Astrocyte of the hippocampus (primary cell): ENCODE results near the gene KDM5B.
A peak's percentile ranks its signal among the peaks of the same experiment; 100 is the strongest.
"Not testable (repeated sequence)": the region's sequence is repeated elsewhere in the genome, so short reads cannot be mapped to it uniquely, and the experiment has no call there.

Experiments used
- DNase-seq: peaks from one replicate; pipeline ENCODE4 v3.0.0; 2011; ENCODE audit warnings: low read depth, low spot score

Gene KDM5B

DNA sequence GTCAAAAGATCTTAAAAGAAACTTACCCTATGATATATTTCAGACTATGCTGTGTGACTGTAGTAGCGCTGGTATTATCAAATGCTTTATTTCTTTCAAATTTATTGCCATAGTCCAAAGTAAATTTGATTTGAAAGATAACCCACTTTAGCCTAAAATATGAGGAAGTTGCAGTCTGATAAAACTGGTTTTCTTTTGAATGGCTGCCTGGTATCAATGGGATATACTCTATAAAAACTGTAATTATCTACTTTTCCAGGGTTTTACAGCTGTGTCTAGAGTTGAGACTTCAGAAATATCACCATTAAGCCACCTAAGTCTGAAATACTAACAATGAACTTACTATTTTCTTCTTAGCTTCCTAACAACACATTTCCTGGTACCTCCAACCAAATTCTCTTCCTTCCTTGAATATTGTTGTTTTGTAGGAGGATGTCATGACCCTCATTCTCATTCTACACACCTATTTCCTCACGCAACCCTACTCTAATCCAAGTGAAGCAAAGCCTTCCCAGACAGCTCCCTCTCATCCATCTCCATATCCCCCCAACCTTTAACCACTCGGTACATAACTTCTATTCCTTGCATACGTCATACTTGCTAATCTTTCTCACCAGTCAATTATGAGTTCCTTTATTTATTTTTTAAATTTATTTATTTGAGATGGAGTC lies 17.0 kb downstream of the KDM5B start:
- DNase-seq: no peak

DNA sequence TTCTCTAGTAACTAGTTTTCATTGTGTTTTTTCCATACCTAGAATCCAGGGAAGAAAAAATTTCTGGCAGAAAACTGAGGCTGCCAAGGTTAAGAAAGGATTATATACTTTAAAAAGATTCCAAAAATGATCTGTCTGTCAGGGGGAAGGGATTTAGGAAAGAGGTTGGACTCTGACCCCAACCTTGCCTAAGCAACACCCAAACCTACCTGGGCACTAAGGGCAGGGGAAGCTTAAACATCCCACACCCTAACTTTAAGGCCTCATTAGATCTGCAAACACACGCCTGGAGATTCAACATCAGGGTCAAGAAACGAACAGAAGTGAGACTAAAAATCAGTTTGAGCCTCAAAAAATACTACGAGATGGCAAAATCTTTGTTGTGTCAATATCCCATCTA lies 19.4 kb downstream of the KDM5B start:
- no peak for DNase-seq

DNA sequence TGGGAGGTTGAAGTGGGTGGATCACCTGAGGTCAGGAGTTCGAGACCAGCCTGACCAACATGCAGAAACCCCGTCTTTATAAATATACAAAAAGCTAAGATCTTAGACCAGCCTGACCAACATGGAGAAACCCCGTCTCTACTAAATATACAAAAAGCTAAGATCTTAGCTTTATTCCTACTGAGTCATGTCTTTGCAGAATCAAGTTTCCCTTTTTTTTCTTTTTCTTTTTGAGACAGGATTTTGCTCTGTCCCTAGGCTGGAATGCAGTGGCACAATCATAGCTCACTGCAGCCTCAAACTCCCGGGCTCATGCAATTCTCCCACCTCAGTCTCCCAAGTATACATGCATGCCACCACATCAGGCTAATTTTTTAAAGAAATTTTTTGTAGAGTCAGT lies 21.4 kb downstream of the KDM5B start:
- no peak for DNase-seq

- DNase-seq: no peak
Observed at GRCh38 chr1:202781180-202781579, 27.0 kb downstream of the KDM5B start.

- no peak for DNase-seq
Observed at GRCh38 chr1:202770135-202770534, 38.1 kb downstream of the KDM5B start.

DNA sequence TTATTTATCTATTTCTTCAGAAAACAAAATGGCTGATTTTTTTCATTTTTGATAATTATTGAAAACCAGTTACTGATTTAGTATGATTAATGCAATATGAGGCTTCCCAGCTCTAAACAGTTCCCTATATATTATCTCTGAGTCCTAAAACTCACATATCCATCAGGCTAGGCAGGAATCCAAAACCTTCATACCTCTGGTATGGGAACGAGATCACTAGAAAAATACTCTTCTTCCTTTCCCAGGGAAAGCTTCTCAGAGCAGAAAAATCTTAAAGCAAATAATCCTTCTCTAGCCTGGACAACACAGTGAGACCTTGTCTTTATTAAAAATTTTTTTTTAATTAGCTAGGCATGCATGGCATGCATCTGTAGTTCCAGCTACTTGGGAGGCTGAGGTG lies 42.5 kb downstream of the KDM5B start:
- DNase-seq: peak; percentile 9

DNA sequence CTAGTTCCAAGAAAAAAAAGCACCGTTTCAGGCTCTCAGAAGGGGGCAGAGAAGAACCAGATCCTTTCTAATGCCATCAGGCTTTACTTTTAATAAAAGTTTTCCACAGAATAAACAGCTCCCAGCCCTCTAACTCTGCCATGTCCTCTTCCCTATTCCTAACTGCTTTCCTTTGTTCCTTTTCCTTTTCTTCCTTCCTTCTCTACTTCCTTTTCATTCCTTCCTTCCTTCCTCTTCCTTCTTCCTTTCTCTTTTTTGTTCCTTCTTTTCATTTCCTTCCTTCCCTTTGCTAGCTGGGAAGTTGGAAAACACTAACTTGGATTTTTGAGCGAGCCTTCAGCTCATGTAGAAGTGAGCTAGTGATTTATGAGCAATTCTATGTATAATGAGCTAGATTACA lies 46.2 kb downstream of the KDM5B start:
- DNase-seq: no peak

GRCh38 chr1:202760589-202760988 lies 47.6 kb downstream of the KDM5B start:
- no peak for DNase-seq

DNA sequence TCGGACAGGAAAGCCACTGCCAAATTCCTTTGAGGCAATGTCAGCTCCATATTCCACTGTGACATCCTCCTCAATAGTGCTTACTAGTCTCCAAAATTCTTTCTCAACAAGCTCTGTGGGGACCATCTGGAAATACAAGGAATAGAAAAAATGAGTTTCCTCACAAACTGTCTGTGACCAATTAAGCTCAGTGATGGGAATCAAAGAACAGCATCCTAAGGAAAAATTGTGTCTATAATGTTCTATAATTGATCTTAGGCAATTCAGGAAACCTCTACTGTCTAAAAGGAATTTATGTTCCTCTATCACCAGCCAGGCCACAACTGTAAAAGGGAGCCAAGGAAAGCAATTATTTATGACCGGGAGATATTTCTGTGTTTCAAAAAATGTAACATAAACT lies 51.8 kb downstream of the KDM5B start:
- no peak for DNase-seq

- DNase-seq: no peak
Observed at GRCh38 chr1:202754293-202754692, 53.9 kb downstream of the KDM5B start.

- no peak for DNase-seq
Observed at GRCh38 chr1:202752774-202753173, 55.4 kb downstream of the KDM5B start.

DNA sequence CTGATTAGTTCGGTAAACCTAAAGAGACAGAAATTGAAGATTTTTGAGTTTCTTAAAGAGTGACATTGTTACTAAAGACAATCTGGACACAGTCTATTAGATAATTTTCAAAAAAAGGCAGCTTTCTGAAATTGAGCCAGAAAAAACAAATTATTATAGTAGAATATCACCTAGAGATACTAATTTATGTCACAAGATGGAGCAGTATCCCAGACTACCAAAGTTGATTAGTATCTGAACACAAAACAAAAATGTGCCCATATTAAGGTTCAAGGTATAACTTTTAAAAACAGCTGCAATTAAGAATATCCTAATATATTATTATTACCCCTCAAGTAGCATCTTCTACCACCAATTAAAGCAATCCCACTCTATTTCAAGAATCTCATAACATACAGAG lies 57.5 kb downstream of the KDM5B start:
- DNase-seq: no peak

DNA sequence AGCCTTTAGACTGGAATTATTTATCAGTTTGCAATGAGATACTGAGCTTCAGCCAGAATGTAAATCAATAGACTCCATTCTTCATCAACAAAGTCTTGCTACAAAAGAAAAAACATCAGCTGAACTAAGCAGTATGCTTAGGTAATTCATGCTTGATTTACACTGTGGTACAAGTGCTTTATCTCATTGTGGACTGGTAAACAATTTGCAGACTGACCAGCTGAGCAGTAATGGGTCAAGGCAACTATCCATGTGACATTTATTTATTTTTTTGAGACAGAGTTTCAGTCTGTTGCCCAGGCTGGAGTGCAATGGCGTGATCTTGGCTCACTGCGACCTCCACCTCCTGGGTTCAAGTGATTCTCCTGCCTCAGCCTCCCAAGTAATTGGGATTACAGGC lies 58.2 kb downstream of the KDM5B start:
- no peak for DNase-seq

DNA sequence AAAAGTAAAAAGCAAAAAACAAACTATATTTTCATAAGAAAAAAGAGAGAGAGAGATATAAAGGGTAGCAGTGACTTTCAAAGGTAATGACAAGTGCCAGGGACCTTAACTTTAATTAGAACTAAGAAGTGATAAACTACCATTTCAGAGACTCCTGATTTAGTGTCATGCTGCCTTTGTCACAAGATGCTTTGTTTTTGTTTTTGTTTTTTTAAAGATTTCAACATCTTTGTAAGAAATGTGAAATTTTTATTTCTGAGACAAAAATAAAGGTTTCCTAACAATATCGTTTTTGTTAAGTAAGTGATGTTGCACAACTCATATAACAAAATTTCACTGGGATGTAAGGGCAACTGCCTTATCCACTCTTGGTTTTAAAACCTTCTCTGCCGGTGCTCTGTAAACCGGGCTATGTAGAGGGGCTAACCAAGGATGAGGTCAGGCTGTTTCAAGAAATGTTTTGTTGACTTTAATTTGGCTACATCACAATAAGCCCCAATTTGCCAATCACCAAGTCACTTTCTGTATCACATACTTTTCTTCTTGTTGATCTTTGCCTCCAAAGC lies 62.8 kb downstream of the KDM5B start:
- no peak for DNase-seq

GRCh38 chr1:202744770-202745169 lies 63.5 kb downstream of the KDM5B start:
- not testable (repeated sequence) for DNase-seq

DNA sequence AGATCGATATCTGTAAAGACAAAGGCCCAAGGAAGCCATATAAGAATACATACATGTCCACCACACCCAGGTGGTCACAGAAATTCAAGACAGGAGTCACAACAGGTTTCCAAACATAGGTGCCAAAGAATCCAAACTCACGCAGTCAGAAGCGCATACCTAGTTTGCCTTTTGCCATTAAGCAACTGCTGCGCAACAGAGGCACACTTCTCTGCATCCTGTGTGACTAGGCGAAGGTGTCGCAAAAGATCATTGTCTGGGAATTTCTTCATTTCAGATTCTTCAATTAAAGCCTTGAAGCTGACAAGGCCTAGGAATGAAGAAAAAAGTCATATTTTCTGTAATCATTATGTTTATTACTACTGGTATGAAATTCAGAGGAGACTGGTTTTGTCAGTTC lies 65.7 kb downstream of the KDM5B start:
- no peak for DNase-seq

GRCh38 chr1:202733251-202733650 lies 75.0 kb downstream of the KDM5B start:
- DNase-seq: no peak

GRCh38 chr1:202728951-202729350 lies 79.3 kb downstream of the KDM5B start:
- DNase-seq: no peak

- no peak for DNase-seq
Observed at GRCh38 chr1:202725526-202725925, 82.7 kb downstream of the KDM5B start.

GRCh38 chr1:202723708-202724107 lies 84.5 kb downstream of the KDM5B start:
- DNase-seq: no peak

DNA sequence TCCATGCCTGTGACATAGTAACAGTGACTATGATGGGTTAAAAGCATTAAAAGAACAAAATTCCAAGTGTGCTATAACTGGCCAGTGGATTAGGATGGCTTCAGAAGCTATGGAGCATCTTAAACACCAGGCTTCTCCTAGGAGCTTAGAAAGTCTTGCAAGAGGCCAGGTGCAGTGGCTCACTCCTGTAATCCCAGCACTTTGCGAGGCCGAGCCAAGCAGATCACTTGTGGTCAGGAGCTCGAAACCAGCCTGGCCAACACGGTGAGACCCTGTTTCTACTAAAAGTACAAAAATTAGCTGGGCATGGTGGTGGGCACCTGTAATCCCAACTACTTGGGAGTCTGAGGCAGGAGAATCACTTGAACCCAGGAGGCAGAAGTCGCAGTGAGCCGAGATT lies 85.2 kb downstream of the KDM5B start:
- DNase-seq: not testable (repeated sequence)

GRCh38 chr1:202716654-202717053 lies 91.6 kb downstream of the KDM5B start:
- DNase-seq: no peak

DNA sequence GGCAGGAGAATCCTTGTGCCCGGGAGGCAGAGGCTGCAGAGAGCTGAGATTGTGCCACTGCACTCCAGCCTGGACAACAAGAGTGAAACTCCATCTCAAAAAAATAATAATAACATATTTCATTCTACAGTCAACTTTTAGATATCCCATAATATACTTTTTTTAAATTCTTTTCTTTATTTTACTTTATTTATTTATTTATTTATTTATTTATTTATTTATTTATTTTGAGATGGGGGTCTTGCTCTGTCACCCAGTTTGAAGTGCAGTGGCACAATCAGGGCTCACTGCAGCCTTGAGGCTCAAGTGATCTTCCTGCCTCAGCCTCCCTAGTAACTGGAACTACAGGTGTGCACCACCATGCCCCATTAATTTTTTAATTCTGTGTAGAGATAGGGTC lies 94.0 kb downstream of the KDM5B start:
- not testable (repeated sequence) for DNase-seq

DNA sequence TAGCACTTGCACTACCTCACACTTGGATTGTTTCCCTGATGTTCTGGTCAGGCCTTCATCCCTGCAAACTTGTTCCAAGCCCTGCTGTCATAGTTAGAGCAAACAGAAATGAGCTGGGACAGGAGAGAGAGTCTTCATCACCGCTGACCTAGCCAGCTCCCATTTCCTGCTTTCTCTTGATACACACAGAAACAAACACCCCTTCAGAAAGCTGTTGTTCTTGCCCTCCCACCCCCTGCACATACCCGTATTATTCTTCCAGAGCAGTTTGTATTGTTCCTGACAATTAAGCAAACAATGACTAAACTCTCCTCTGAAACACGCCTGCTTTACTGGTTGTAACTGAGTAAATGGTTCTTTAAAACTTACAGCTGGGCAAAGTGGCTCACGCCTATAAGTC lies 95.1 kb downstream of the KDM5B start:
- DNase-seq: peak; percentile 35
